ENCODE measurements around the gene ICAM2.
A peak's percentile ranks its signal among the peaks of the same experiment; 100 is the strongest.

The ICAM2 gene

GRCh38 chr17:63973930-63974593 lies 46.4 kb downstream of the ICAM2 start:
- H2BK5ac ChIP-seq (ENCODE audit: low read depth, low read length, poor library complexity, severe bottlenecking) = no peak overlapping the region
- H3K18ac ChIP-seq (ENCODE audit: low read depth in 1 of 2, low read length in 2 of 2) = no peak overlapping the region
- 85% methylated on average over 12 of the region's 12 CpGs for WGBS

DNA sequence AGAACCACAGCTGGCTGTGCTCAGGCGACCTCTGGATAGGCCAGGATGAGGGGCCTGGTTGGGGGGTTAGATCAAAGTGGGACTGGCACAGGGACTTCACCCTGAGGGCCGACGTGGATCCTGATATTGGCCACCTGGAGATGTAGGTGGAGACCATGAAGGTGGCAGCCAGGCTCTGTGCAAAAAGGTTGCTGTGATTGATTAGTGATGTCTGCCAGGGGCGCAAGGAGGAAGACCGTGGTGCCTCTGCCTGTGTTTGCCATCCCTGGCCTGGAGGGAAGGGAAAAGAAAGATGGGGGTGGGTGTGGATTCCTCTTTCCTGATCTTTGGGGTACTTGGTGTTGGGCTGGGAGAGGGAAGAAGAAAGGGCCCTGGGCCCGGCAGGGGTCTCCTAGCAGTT lies 47.2 kb downstream of the ICAM2 start:
- no peak overlapping the region for H3K14ac ChIP-seq (ENCODE audit: low read length in 2 of 2)
- no peak overlapping the region for H4K8ac ChIP-seq (ENCODE audit: low read length)
- no peaks in the 10 kb centered on the region for H3K9me3 ChIP-seq (ENCODE audit: control insufficient read depth, low read length)
- no peak overlapping the region for H3K4me2 ChIP-seq (ENCODE audit: low read length, poor library complexity, severe bottlenecking)
- peaks cover 7 to 30% of the 10 kb centered on the region in 2 experiments for H3K27me3 ChIP-seq (ENCODE audit: control insufficient read depth in 1 of 2, insufficient read depth in 1 of 2, low read length in 2 of 2)
- DNase-seq = no peak
- no peak overlapping the region for H2AFZ ChIP-seq (ENCODE audit: low read depth, low read length)
- H3K27ac ChIP-seq (ENCODE audit: low read length, poor library complexity, severe bottlenecking) = no peak overlapping the region
- H3K4ac ChIP-seq (ENCODE audit: low read depth in 1 of 2, low read length in 2 of 2) = no peak overlapping the region
- H2BK120ac ChIP-seq (ENCODE audit: low read depth, low read length) = no peak overlapping the region
- no peak overlapping the region for H2BK5ac ChIP-seq (ENCODE audit: low read depth, low read length, poor library complexity, severe bottlenecking)
- 95% methylated on average over 6 of the region's 6 CpGs for WGBS
- peak overlapping the region; percentile 14 for H2BK15ac ChIP-seq (ENCODE audit: low read depth, poor library complexity, severe bottlenecking)
- no peak overlapping the region for H2BK12ac ChIP-seq (ENCODE audit: low read length in 2 of 2)
- H3K36me3 ChIP-seq (ENCODE audit: control insufficient read depth in 1 of 2, insufficient read depth in 2 of 2, low read depth in 1 of 2, low read length in 2 of 2) = no peaks in the 10 kb centered on the region
- H3K18ac ChIP-seq (ENCODE audit: low read depth in 1 of 2, low read length in 2 of 2) = no peak overlapping the region
- H2AK5ac ChIP-seq (ENCODE audit: low read length, severe bottlenecking) = no peak overlapping the region
- H3K9ac ChIP-seq (ENCODE audit: low read length) = no peak overlapping the region
- no peaks in the 10 kb centered on the region for H3K79me1 ChIP-seq (replicated peaks; ENCODE audit: low read length, poor library complexity, severe bottlenecking)
- no peak overlapping the region for H4K91ac ChIP-seq (ENCODE audit: low read length)
- no peak overlapping the region for H3K23ac ChIP-seq (ENCODE audit: low read length in 2 of 2)
- H3K4me3 ChIP-seq (ENCODE audit: insufficient read depth in 1 of 2, low read depth in 1 of 2, low read length in 2 of 2) = no peak overlapping the region
- peaks cover 17% of the 10 kb centered on the region for H3K4me1 ChIP-seq (ENCODE audit: control insufficient read depth, insufficient read depth, low read depth, low read length)

More at GRCh38 chr17:63973930-63974593, 46.4 kb downstream of the ICAM2 start:
- Histone ChIP-seq H2BK12ac (ENCODE audit: low read length in 2 of 2) (no peak overlapping the region), H3K9ac (ENCODE audit: low read length) (peak overlapping the region; percentile 29), H3K23ac (ENCODE audit: low read length in 2 of 2) (no peak overlapping the region), H3K4me3 (ENCODE audit: insufficient read depth in 1 of 2, low read depth in 1 of 2, low read length in 2 of 2) (no peak overlapping the region), H4K8ac (ENCODE audit: low read length) (no peak overlapping the region), H4K91ac (ENCODE audit: low read length) (no peak overlapping the region), H3K27me3 (ENCODE audit: control insufficient read depth in 1 of 2, insufficient read depth in 1 of 2, low read length in 2 of 2) (peaks cover 7 to 23% of the 10 kb centered on the region in 2 experiments), H3K4me1 (ENCODE audit: control insufficient read depth, insufficient read depth, low read depth, low read length) (peaks cover 17% of the 10 kb centered on the region), H2AFZ (ENCODE audit: low read depth, low read length) (no peak overlapping the region), H2BK120ac (ENCODE audit: low read depth, low read length) (no peak overlapping the region), H3K27ac (ENCODE audit: low read length, poor library complexity, severe bottlenecking) (no peak overlapping the region), H3K36me3 (ENCODE audit: control insufficient read depth in 1 of 2, insufficient read depth in 2 of 2, low read depth in 1 of 2, low read length in 2 of 2) (no peaks in the 10 kb centered on the region), H2BK15ac (ENCODE audit: low read depth, poor library complexity, severe bottlenecking) (no peak overlapping the region), H3K4ac (ENCODE audit: low read depth in 1 of 2, low read length in 2 of 2) (no peak overlapping the region), H2AK5ac (ENCODE audit: low read length, severe bottlenecking) (no peak overlapping the region), H3K9me3 (ENCODE audit: control insufficient read depth, low read length) (no peaks in the 10 kb centered on the region), H3K4me2 (ENCODE audit: low read length, poor library complexity, severe bottlenecking) (no peak overlapping the region), H3K79me1 (replicated peaks; ENCODE audit: low read length, poor library complexity, severe bottlenecking) (no peaks in the 10 kb centered on the region), H3K14ac (ENCODE audit: low read length in 2 of 2) (peak overlapping the region in 1 of 2 experiments; percentile 50)
- no peak for DNase-seq

- 95% methylated on average over 13 of the region's 14 CpGs for WGBS
- H4K8ac ChIP-seq (ENCODE audit: low read length) = no peak within 1 kb of the TSS
Measured at GRCh38 chr17:63972796-63973195, 47.6 kb downstream of the ICAM2 start, which contains the start of gene SCN4A. Gene SCN4A, minus strand, starts transcription at chr17:63972918. Its CDS starts 77 bp downstream, at chr17:63972841.

GRCh38 chr17:63969278-63969677 lies 51.2 kb downstream of the ICAM2 start:
- 89% methylated on average over 10 of the region's 10 CpGs for WGBS
- Histone ChIP-seq H4K91ac (ENCODE audit: low read length) (no peak overlapping the region), H3K36me3 (ENCODE audit: control insufficient read depth in 1 of 2, insufficient read depth in 2 of 2, low read depth in 1 of 2, low read length in 2 of 2) (no peaks in the 10 kb centered on the region)

More at GRCh38 chr17:63972796-63973195, 47.6 kb downstream of the ICAM2 start, which contains the start of gene SCN4A:
- H3K4me2 ChIP-seq (ENCODE audit: low read length, poor library complexity, severe bottlenecking) = no peak within 1 kb of the TSS
- H4K91ac ChIP-seq (ENCODE audit: low read length) = no peak within 1 kb of the TSS
- H3K9ac ChIP-seq (ENCODE audit: low read length) = no peak within 1 kb of the TSS
- no peaks in the 10 kb centered on the region for H3K36me3 ChIP-seq (ENCODE audit: control insufficient read depth in 1 of 2, insufficient read depth in 2 of 2, low read depth in 1 of 2, low read length in 2 of 2)
- peak within 1 kb of the TSS; percentile 14 for H2BK15ac ChIP-seq (ENCODE audit: low read depth, poor library complexity, severe bottlenecking)
- no peak within 1 kb of the TSS for H2BK5ac ChIP-seq (ENCODE audit: low read depth, low read length, poor library complexity, severe bottlenecking)
- H3K79me1 ChIP-seq (replicated peaks; ENCODE audit: low read length, poor library complexity, severe bottlenecking) = no peaks in the 10 kb centered on the region
- H2BK12ac ChIP-seq (ENCODE audit: low read length in 2 of 2) = no peak within 1 kb of the TSS
- H2BK120ac ChIP-seq (ENCODE audit: low read depth, low read length) = no peak within 1 kb of the TSS
- no peak within 1 kb of the TSS for H3K27ac ChIP-seq (ENCODE audit: low read length, poor library complexity, severe bottlenecking)
- no peak for DNase-seq
- no peak within 1 kb of the TSS for H3K18ac ChIP-seq (ENCODE audit: low read depth in 1 of 2, low read length in 2 of 2)
- H3K9me3 ChIP-seq (ENCODE audit: control insufficient read depth, low read length) = no peaks in the 10 kb centered on the region
- H3K4me1 ChIP-seq (ENCODE audit: control insufficient read depth, insufficient read depth, low read depth, low read length) = peaks cover 17% of the 10 kb centered on the region
- H3K4ac ChIP-seq (ENCODE audit: low read depth in 1 of 2, low read length in 2 of 2) = no peak within 1 kb of the TSS
- no peak within 1 kb of the TSS for H2AK5ac ChIP-seq (ENCODE audit: low read length, severe bottlenecking)
- peaks cover 7 to 32% of the 10 kb centered on the region in 2 experiments for H3K27me3 ChIP-seq (ENCODE audit: control insufficient read depth in 1 of 2, insufficient read depth in 1 of 2, low read length in 2 of 2)
- H3K14ac ChIP-seq (ENCODE audit: low read length in 2 of 2) = peak within 1 kb of the TSS in 1 of 2 experiments; percentile 26
- no peak within 1 kb of the TSS for H3K4me3 ChIP-seq (ENCODE audit: insufficient read depth in 1 of 2, low read depth in 1 of 2, low read length in 2 of 2)
- H3K23ac ChIP-seq (ENCODE audit: low read length in 2 of 2) = no peak within 1 kb of the TSS
- H2AFZ ChIP-seq (ENCODE audit: low read depth, low read length) = no peak within 1 kb of the TSS

More at GRCh38 chr17:63969278-63969677, 51.2 kb downstream of the ICAM2 start:
- Histone ChIP-seq H2BK12ac (ENCODE audit: low read length in 2 of 2) (no peak overlapping the region), H2BK120ac (ENCODE audit: low read depth, low read length) (no peak overlapping the region), H4K8ac (ENCODE audit: low read length) (no peak overlapping the region), H3K18ac (ENCODE audit: low read depth in 1 of 2, low read length in 2 of 2) (no peak overlapping the region), H2AK5ac (ENCODE audit: low read length, severe bottlenecking) (no peak overlapping the region), H2AFZ (ENCODE audit: low read depth, low read length) (no peak overlapping the region), H3K9me3 (ENCODE audit: control insufficient read depth, low read length) (no peaks in the 10 kb centered on the region), H3K79me1 (replicated peaks; ENCODE audit: low read length, poor library complexity, severe bottlenecking) (no peaks in the 10 kb centered on the region), H3K23ac (ENCODE audit: low read length in 2 of 2) (no peak overlapping the region), H3K14ac (ENCODE audit: low read length in 2 of 2) (no peak overlapping the region), H2BK5ac (ENCODE audit: low read depth, low read length, poor library complexity, severe bottlenecking) (no peak overlapping the region), H3K27me3 (ENCODE audit: control insufficient read depth in 1 of 2, insufficient read depth in 1 of 2, low read length in 2 of 2) (peaks cover 6 to 23% of the 10 kb centered on the region in 2 experiments), H3K4me3 (ENCODE audit: insufficient read depth in 1 of 2, low read depth in 1 of 2, low read length in 2 of 2) (no peak overlapping the region), H2BK15ac (ENCODE audit: low read depth, poor library complexity, severe bottlenecking) (no peak overlapping the region), H3K4me1 (ENCODE audit: control insufficient read depth, insufficient read depth, low read depth, low read length) (peaks cover 8% of the 10 kb centered on the region), H3K9ac (ENCODE audit: low read length) (no peak overlapping the region), H3K4ac (ENCODE audit: low read depth in 1 of 2, low read length in 2 of 2) (no peak overlapping the region), H3K27ac (ENCODE audit: low read length, poor library complexity, severe bottlenecking) (no peak overlapping the region), H3K4me2 (ENCODE audit: low read length, poor library complexity, severe bottlenecking) (no peak overlapping the region)
- DNase-seq = no peak

All from mesenchymal stem cell (in vitro differentiated cells and primary cell).